GM21786 (cell line): ENCODE data around the gene PTOV1.

Experiments used
- ATAC-seq: cut with Tn5 transposase; IDR thresholded peaks from one replicate; pipeline ENCODE4 v1.9.1; 2021; ENCODE audit not compliant: unreplicated experiment

Gene PTOV1

DNA sequence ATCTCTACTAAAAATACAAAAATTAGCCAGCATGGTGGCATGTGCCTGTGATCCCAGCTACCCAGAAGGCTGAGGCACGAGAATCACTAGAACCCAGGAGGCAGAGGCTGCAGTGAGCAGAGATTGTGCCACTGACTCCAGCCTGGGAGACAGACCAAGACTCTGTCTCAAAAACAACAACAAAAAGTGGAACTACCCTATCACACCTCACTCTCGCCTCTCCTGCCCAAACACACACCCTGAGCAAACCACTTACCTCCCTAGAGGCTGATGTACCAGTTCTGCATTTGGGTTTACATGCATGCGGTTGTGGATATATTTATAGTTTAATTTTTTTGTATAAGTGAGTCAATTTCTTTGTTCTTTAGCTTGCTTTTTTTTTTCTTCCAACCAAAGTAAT is 7.7 kb upstream of the PTOV1 start:
- no peak for ATAC-seq

DNA sequence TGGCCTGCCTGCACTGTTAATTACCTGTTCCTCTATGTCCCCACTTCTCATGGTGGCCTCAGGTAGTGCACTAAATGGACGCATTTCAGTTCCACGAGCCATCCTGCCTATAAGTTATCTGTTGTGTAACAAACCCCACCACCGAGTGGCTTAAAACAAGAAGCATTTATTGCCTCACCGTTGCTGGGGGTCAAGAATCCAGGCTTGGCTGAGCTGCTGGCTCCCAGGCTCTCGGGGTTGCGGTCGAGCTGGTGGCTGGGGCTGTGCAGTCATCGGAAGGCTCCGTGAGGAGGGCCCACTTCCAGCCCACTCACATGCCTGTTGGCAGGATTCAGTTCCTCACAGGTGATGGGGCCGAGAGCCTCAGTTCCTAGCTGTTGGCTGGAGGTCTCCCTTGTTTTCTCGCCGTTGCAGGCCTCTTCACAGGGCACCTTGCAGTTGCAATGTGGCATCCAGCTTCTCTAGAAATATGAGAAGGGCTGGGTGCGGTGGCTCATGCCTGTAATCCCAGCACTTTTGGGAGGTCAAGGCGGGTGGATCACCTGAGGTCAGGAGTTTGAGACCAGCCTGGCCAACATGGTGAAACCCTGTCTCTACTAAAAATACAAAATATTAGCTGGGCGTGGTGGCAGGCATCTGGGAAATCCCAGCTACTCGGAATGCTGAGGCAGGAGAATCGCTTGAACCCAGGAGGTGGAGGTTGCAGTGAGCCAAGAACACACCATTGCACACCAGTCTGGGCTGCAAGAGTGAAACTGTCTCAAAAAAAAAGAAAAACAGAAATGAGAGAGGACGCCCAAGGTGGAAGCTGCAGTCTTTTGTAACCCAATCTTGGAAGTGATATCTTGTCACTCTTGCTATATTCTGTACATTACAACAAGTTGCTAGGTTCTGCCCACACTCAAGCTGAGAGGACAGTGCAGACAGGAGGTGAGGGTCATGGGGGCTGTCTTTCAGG is 6.5 kb upstream of the PTOV1 start:
- ATAC-seq: no peak

GRCh38 chr19:49845414-49845813 is 5.5 kb upstream of the PTOV1 start:
- ATAC-seq: no peak

DNA sequence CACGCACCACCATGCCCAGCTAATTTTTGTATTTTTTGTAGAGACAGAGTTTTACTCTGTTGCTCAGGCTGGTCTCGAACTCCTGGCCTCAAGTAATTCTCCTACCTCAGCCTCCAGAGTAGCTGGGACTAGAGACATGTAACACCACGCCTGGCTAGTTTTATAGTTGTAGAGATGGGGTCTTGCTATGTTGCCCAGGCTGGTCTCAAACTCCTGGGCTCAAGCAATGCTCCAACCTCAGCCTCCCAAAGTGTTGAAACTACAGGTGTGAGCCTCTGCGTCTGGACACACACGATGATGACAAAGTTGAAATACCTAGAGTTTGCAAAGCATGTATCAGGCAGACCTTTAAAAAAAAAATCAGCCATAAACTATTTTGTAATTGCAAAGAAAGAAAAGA is 4.6 kb upstream of the PTOV1 start:
- no peak for ATAC-seq

- no peak for ATAC-seq
These were observed 2.9 kb upstream of the PTOV1 start for GRCh38 chr19:49847731-49848696.

- no peak for ATAC-seq
These were observed 2.0 kb upstream of the PTOV1 start for GRCh38 chr19:49848938-49849337.

- no peak for ATAC-seq
These were observed 1.3 kb upstream of the PTOV1 start for GRCh38 chr19:49849433-49850220.

GRCh38 chr19:49850221-49850486 is 805 bp upstream of the PTOV1 start:
- ATAC-seq: no peak

GRCh38 chr19:49851456-49852259 is 699 bp downstream of the PTOV1 start:
- no peak for ATAC-seq

GRCh38 chr19:49852631-49853126 is 1.7 kb downstream of the PTOV1 start:
- ATAC-seq: no peak

- no peak for ATAC-seq
These were observed 3.0 kb downstream of the PTOV1 start for GRCh38 chr19:49853852-49854377.

DNA sequence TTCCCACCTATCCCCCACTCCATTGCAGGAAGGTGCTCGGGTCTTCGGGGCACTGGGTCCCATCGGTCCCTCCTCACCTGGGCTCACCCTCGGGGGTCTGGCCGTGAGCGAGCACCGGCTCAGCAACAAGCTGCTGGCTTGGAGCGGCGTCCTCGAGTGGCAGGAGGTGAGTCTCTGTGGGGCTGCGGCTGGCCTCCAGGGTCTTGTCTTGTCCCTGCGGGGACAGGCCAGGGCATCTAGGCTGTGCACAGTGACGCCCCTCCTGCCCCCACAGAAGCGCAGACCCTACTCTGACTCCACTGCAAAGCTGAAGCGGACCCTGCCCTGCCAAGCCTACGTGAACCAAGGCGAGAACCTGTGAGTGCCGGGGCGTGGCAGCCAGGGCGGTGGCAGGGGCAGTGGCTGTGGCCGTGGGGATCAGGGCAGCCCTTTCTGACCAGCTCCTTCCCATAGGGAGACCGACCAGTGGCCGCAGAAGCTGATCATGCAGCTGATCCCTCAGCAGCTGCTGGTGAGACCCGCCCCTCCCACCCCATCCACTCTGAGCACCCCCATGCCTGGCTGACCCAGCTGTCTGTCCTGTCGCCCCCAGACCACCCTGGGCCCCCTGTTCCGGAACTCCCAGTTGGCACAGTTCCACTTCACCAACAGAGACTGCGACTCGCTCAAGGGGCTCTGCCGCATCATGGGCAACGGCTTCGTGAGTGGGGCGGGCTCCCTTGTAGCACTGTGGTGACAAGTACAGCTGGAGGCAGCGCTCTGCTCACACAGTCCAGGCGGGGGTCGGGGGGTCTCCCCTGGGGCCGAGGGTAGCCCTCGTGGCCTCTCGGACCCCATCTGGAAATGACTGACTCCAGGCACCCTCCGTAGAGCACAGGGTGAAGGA is 3.7 kb downstream of the PTOV1 start:
- ATAC-seq: no peak

GRCh38 chr19:49855277-49855675 is 4.3 kb downstream of the PTOV1 start:
- ATAC-seq: no peak

GRCh38 chr19:49855676-49856573 is 5.0 kb downstream of the PTOV1 start:
- ATAC-seq: no peak

DNA sequence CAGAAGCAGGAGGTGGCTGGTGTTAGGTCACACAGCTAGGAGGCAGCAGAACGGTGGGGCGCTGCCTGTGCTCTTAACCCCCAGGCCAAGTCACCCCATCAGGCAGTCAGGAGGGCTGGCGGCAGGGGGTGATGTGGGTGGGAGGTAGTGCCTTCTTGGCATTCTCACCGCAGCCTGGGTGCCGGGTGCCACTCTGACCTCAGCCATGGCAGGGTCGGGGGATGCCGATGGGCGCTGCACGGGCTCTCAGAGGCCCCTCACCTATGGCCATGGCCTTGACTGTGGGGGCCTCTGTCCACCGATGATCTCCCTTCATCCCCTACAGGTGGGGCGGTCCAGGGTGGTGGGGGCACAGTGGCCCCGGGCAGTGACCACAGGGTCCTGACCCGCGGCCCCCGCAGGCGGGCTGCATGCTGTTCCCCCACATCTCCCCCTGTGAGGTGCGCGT is 5.6 kb downstream of the PTOV1 start:
- no peak for ATAC-seq

- ATAC-seq: no peak
These were observed 6.3 kb downstream of the PTOV1 start for GRCh38 chr19:49857061-49857837.

DNA sequence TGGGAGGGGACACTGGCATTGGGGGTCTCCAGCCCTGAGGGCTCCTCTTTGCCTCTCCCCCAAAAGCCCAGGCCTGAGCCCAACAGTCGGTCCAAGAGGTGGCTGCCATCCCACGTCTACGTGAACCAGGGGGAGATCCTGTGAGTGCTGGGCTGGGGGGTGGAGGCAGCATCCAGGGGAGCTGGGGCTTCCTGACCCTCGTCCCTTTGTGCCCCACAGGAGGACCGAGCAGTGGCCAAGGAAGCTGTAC is 6.8 kb downstream of the PTOV1 start:
- no peak for ATAC-seq
